ENCODE data around the gene PSPN.

DNA sequence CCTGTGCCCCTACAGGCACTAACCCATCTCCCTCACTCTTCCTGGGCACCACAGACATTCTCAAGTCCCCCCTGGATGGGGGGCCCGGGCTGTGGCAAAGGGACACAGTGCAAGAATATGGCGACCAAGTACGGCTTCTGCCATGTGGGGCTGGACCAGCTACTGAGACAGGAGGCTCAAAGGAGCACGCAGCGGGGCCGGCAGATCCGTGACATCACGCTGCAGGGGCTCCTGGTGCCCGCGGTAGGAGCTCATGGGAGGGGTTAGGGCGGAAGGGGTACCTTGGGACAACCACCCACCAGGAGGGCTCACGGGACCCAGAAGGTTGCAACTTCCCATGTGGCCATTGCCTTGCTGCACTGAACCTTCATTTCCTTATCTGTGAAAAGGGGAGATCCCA, 20.6 kb upstream of the PSPN start:
- TF ChIP-seq EZH2 (IDR thresholded peaks at IDR 0.05; ENCODE audit: insufficient read depth, poor library complexity, severe bottlenecking) (no peak), EZH2phosphoT487 (IDR thresholded peaks at IDR 0.05; ENCODE audit: insufficient read depth, low read depth) (no peak)

All from GM23248 (cell line).